HG02588 (cell line): Measurements from ENCODE around the gene PDSS2.

Experiments used
- ATAC-seq: cut with Tn5 transposase; IDR thresholded peaks from one replicate; pipeline ENCODE4 v1.9.1; 2021; ENCODE audit warnings: mild to moderate bottlenecking, moderate library complexity; ENCODE audit not compliant: unreplicated experiment

PDSS2 gene

DNA sequence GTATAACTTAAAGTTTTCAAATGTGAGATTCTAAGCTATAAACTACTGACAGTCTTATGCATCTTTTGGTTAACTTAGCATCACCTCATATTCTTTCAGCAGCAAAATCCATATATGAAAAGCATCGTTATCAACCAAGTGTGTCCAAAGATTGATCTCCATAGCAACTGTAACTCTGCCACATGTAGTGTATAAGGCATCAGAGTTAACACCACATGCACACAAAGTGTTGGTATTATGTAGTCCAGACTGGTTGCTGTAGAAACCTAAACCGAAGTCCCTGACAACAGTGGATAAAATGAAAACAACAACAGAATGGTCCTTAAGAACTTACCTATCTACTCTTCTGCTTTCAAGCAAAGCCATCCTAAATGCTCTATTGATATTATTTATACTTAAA lies 39.6 kb downstream of the PDSS2 start:
- no peak for ATAC-seq

DNA sequence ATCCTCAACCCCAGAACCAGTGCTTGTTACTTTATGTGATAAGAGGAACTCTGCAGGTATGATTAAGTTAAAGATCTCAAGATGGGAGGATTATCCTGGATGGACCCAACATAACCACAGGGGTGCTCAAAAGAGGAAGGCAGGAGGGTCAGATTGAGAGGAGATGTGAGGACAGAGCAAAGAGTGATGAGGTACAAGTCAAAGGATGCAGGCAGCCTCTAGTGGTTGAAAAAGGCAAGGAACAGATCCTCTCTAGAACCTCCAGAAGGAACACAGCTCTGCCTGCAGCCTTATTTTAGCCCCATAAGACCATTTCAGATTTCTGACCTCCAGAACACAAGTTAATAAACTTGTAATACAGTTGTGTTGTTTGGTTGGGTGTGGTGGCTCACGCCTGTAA lies 41.2 kb downstream of the PDSS2 start:
- ATAC-seq: no peak

DNA sequence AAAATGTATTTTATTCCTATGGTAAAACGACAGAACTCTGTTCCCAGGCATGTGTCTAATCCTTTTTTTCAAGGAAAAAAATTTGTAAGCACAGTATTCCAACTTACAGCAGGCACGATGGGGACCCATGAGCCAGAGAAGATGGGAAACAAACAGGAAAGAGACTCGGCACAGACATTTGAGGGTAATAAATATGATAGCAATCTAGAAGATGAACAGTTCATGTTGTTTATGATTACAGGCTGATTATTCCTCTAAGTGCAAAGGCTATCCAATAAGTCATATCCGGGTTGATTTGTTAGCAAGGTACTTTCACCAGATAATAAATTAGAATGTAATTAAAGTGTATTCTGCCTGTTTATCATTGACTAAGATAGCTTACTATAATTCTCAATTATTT lies 43.2 kb downstream of the PDSS2 start:
- ATAC-seq: no peak

DNA sequence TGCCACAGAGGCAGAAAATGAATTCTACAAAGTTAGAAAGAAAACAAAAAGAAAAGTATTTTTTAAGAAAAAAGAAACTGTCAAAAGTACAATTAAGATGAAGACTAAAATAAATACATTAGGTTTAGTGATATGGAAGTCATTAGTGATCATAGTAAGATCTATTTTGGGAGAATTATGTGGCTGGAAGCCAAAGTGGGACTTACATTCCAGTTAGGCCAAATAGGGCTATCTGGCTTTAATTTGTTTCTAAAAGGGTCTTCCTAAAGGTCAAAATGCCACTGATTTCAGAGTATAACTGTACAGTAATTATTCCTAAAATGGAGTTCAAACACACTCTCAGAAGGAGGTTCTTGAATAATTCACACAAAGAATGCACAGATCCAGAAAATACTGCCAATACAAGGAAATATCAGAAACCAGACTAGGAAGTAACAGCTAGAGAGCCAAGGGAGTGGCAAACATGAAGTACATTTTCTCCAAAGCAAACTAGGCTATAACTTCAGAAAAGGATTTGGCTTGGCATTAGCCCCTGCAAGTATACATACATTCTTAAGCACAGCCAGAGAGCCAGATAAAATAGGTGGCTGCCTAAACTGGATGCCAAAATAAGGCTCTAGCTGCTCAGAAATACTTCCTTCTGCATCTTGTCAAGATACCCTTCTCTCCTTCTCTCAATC lies 45.3 kb downstream of the PDSS2 start:
- no peak for ATAC-seq

DNA sequence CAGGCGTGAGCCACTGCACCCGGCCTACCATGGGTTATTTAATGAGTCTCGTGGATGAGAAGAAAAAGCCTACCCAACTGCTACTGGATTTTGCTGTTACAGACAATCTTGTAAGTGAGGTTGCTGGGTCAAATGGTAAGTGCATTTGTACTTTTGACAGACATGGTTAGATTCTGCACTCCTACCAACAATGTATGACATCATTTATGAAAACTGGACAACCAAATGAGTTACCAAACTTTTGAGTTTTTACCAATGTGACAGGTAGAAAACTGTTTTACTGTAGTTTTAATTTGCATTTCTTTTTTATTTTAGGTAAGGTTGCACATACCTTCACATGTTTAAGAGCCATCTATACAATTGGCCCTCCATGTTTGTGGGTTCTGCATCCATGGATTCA lies 48.2 kb downstream of the PDSS2 start:
- ATAC-seq: no peak

DNA sequence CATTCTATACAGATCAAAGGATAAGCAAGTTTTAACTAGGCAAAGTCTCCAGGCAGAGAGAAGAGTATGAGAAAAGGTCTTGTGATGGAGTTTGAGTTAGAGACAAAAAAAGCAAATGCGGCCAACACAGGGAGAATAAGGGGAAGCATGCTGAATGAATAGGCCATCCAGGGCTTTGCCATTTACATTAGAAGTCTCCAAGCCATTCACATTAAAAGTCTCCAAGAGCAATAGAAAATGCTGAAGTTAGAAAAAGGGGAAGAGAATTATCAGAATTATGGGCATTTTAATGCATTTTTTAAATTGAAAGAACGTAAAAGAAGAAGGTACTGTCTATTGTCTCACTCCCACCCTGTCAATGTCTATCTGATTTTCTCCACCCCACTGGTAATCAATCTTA lies 49.4 kb downstream of the PDSS2 start:
- ATAC-seq: no peak

DNA sequence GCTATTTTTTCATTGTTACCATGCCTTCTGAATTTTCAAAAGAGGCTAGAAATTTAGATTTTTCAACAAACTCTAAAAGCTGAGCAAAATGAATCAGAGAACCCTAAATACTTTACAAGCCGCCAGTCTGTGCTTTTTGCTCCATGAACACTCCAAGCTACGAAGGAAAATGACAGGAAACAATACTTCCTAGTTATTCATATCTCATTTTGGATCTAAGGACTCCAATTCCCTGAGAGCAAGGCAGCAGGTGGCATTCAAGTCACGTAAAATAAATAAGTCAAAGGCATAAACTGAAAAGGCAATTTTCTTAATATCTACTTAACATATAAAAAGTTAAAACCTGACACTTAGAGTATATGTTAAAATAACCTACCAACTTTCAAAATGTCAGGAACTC lies 50.6 kb downstream of the PDSS2 start:
- no peak for ATAC-seq

DNA sequence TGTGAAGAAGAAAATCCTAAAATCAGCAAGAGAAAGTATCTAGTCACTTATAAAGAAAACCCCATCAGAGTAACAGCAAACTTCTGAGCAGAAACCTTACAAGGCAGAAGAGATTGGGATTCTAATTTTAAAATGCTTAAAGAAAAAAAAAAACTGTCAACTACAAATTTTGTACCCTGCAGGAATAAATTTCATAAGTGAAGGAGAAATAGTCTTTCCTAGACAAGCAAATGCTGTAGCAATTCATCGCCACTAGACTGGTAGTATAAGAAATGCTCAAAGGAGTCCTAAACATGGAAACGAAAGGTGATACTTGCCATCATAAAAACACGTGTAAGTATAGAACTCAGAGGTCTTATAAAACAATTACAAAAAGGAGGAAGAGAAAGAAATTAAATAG lies 54.4 kb downstream of the PDSS2 start:
- ATAC-seq: no peak

DNA sequence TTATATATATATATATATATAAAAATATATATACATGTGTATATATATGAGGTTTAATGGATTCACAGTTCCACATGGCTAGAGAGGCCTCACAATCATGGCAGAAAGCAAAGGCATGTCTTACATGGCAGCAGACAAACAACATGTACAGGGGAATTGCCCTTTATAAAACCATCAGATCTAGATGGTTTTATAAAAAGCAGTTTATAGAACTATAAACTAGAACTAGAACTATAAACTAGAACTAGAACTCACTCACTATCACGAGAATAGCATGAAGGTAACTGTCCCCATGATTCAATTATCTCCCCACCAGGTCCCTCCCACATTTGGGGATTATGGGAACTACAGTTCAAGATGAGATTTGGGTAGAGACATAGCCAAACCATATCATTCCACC lies 56.8 kb downstream of the PDSS2 start:
- ATAC-seq: no peak

DNA sequence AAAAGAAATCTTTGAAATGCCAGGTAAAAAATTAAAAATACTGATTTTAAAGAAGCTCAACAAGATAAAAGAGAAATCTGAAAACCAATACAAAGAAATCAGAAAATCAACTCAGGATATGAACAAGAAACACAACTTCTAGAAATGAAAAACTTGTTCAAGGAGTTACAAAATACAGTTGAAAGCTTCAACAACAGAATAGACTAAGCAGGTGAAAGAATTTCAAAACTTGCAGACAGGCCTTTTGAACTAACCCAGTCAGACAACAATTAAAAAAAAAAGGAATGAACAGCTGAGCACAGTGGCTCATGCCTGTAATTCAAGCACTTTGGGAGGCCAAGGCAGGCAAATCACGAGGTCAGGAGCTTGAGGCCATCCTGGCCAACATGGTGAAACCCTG lies 57.8 kb downstream of the PDSS2 start:
- no peak for ATAC-seq

DNA sequence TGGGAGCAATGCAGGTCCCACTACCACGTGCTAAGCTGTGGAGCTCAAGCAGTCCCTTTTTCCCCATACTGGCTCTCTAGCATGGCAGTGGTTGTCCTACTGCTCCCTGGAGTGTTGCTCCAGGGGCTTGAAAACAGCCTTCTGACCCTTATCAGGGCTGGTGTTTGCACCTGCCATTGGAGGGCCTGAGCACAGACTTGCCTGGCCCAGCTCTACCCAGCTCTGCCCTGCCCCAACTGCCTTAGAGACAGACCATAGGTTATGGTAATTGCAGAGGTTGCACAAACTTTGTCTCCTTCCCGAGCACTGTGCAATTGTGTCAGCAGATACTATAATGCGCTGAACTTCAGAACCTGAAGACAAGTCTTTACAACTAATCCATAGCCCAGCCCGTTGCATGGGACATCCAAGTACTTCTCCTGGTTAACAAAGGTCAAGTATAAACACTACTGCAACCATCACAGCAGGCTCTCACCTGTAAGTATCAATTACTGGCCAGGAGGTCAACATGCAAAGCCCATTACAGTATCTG lies 58.7 kb downstream of the PDSS2 start:
- no peak for ATAC-seq

DNA sequence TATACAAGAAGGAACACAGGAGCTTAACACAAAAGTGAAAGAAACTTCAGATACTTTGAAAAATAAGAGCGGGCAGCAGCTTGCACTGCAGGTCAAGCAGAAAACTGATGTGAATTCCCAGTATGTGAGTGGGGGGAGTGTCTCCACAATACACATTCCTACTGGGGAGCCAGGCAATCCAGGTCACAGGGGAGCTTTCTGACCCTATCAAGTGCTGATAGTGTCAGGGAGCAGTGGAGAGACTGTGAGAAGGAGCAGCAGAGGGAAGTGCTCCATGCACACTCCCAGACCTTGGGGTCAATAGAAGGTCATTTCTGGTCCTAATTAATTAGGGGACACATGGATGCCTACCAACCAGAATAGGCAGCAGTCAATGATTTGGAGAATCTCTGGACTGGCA lies 59.4 kb downstream of the PDSS2 start:
- ATAC-seq: no peak

DNA sequence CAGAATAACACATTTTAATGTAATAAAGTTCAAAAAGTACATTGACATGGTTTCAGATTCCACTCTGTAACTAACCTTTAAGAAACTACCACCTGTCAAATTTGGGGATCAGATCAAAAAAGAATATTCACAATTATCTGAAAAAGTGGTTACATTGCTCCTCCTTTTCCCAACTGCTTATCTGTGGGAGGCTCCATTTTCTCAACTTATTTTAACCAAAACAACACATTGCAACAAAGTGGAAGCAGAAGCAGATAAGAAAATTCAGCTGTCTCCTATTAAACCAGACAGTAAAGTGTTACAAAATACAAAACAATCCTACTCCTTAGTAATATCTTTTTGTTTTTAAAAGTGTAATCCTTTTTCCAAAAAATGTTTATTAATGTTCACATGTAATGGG lies 61.4 kb downstream of the PDSS2 start:
- ATAC-seq: no peak

DNA sequence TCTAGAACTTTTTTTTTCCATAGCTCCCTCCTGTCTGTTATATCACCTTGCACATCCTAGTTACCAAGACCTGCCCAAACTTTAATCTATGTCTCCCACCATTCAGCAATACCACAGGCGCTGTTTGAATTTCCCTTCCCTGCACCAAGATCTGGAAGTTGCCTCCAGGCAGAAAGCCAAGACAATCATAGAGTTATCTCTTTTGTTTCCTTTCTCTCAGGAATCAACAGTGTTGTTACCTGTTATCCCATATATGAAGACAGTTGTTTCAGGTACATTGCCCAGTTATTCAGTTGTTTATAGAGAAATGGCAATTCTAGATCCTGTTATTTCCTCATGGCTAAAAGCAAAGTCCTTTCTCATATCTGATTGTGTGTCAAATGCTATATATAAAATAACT lies 63.2 kb downstream of the PDSS2 start:
- ATAC-seq: no peak

DNA sequence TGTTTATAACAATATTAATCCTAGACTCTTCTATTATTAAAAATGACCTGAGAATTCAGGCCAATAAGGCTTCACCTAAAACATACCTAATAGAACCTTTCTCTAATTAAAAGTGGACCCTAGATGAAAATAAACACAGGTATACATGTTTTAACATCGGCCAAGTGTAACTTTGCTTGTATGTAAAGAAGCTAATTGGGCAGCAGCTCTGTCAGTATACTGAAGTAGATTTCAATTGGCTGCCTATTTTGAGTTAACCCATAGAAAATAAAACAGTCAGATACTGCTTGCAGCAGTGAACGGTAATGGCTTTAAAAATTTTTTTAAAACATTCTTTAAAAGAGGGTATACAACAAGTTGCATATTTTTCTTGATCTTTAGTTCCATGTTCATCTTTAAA lies 67.3 kb downstream of the PDSS2 start:
- no peak for ATAC-seq

DNA sequence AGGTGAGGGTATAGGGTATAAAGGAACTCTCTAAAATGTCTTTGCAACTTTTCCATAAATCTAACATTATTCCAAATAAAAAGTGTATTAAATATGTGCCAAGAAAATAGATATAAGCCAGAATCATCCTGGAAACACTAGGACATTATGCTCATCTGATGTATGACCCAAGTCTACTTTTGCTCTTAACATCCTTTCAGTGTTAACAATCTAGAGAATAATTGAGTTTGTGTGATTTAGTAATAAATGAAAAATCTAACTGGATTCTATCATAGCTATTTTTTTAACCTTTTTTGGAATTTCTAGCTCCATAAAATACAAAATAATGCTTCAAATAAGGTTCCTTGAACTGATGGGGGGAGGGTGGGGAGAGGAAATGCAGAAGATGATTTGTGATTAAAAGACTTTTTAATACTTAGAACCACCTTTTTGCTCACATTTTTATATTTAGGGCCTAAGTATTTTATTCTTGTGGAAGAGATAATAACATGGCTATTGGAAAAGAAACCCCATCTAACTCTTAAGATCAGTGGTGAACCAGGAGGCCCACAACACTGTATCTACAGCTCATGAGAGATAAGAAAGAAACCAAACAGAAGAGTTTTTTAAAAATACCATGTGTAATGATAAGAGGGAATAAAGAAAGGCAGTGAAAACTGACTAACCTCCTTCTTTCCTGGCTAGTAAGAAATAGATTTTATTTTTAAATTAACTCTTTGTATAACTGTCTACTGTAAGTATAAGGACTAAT lies 68.5 kb downstream of the PDSS2 start:
- no peak for ATAC-seq

DNA sequence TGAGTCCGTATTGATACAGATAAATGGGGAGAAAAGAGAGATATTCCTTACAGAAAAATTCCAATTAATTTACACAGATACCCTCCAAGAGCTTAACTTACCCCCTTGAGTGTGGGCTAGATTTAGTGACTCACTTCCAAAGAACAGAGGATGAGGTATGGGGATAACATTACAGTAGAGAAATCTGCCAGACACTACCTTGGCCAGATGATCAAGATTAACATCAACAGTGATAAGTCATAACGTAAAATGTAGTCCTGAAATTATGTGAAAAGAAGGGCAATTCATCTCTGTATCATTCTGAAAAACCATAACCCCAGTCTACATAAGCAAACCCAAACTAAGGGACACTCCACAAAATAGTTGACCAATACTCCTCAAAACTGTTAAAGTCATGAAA lies 69.3 kb downstream of the PDSS2 start:
- ATAC-seq: no peak

DNA sequence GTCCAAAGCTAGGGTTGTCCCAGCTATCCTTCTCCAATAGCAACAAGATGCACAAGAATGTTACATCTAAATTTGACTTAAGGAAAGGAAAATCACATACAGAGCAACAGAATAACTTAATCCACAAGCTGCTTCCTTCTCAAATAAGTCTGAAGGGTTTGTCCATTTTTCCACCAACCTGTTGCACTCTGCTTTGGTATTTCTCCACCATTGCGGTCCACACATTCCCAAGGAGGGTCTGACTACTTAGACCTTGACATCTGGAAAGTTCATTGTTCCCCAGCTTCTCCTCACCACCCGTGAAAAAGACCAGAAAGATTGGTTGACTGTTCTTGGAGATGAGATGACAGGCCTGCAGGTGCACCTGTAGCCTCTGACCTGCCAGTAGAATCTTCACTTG lies 72.5 kb downstream of the PDSS2 start:
- ATAC-seq: no peak

DNA sequence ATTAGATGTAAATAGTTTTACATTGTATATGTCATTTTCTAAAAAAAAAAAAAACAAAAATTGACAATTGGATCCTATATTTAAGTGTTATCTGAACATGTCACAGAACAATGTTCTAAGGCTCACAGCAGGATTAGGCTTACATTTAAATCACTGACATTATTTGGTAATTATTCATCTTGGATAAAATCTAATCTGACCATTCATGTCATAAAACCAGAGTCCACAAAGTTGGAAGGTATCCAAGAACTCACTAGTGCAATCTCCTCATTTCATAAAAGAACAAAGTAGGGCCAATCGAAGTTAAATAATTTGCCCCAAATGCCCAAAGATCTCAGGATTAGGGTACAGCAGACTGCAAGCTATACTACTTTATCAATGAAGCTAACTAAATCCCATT lies 73.0 kb downstream of the PDSS2 start:
- ATAC-seq: no peak

DNA sequence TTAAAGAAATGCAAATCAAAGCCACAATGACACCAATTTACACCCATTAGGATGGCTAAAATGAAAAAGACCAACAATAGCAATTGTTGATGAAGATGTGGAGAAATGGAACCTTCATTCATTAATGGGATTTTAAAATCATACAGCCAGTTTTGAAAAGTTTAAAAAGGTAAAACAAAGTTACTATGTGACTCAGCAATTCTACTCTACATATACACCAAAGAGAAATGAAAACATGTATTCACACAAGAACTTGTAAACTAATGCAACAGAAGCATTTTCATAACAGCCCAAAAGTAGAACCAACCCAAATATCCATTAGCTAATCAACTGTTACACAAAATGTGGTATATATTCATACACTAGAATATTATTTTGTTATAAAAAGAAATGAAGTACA lies 75.7 kb downstream of the PDSS2 start:
- ATAC-seq: no peak

DNA sequence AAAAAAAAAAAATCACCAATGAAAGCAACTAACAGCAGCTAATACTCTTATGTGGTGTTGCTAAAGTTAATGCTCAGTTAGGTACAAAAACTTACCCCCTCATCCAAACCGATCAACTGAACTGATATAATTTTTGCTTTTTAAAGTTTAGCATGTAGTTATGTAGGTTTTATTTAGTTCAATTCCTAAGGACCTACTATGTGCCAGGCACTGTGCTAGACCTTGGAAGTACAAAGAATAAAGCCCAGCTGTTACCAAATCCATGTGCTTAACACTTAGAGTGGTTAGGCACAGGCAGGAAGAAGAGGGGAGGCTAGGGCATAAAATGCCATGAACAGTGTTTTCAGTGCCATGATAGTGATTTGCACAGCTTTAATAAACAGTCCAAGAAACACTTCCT lies 85.1 kb downstream of the PDSS2 start:
- no peak for ATAC-seq

DNA sequence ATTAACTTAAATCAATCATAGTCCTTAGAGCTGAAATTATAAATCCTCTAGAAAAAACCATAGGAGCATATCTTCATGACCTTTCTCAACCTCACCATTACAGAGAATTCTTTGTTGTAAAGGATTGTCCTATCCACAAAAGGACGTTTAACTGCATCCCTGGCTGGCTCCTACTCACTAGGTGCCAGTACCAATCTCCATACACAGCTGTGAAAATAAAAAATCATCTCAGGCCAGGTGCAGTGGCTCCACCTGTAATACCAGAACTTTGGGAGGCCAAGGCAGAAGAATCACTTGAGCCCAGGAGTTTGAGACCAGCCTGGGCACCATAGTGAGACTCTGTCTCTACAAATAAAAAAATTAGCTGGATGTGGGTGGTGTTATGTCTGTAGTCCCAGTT lies 89.9 kb downstream of the PDSS2 start:
- no peak for ATAC-seq

DNA sequence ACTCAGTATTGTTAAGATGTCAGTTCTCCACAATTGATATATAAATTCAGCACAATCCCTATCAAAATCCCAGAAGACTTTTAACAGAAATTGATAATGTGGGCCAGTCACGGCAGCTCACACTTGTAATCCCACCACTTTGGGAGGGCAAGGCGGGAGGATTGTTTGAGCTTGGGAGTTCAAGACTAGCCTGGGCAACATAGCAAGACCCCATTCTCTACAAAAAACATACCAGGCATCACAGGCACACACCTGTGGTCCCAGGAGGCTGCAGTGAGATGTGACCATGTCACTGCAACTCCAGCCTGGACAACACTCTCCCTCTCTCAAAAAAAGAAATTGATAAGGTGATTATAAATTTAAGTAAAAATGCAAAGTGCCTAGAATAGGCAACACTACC lies 90.9 kb downstream of the PDSS2 start:
- ATAC-seq: no peak
